ENCODE measurements around the gene CSAD.

CSAD gene

DNA sequence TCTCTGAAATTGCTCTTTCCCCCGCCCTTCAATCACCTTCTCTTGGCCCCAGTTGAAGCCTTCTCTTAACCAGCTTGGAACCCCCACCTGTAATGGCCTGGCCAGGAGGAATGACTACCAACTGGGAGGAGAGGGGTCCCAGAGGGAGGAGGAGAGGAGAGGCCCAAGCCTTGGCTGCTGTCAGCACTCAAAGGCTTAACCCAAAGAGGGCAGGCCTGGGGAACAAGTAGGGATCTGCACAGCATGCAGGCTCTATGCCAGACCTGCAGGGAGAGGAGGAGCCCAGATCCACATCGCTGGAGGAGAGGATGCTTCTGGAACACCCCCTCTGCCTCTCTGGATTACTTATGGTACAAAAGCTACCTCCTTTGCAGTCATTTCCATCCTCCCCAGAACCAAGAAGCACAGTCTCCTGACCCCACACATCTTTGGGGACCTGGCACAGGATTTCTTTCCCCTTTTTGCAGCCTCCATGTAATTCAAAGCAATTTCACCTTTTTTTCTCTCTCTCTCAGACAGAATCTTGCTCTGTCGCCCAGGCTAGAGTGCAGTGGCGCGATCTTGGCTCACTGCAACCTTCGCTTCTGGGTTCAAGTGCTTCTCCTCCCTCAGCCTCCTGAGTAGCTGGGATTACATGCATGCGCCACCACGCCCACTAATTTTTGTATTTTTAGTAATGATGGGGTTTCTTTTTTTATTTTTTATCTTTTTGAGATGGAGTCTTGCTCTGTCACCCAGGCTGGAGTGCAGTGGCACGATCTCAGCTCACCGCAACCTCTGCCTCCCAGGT is 45.1 kb upstream of the CSAD start:
- no peak overlapping the region for H3K4me3 ChIP-seq (ENCODE audit: low read depth, low read length)
- TF ChIP-seq, protein P1, sequence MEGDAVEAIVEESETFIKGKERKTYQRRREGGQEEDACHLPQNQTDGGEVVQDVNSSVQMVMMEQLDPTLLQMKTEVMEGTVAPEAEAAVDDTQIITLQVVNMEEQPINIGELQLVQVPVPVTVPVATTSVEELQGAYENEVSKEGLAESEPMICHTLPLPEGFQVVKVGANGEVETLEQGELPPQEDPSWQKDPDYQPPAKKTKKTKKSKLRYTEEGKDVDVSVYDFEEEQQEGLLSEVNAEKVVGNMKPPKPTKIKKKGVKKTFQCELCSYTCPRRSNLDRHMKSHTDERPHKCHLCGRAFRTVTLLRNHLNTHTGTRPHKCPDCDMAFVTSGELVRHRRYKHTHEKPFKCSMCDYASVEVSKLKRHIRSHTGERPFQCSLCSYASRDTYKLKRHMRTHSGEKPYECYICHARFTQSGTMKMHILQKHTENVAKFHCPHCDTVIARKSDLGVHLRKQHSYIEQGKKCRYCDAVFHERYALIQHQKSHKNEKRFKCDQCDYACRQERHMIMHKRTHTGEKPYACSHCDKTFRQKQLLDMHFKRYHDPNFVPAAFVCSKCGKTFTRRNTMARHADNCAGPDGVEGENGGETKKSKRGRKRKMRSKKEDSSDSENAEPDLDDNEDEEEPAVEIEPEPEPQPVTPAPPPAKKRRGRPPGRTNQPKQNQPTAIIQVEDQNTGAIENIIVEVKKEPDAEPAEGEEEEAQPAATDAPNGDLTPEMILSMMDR (IDR thresholded peaks at IDR 0.05; ENCODE audit: low read depth, low read length, missing control alignments), result no peak
- DNase-seq (ENCODE audit: low read depth), result no peak

DNA sequence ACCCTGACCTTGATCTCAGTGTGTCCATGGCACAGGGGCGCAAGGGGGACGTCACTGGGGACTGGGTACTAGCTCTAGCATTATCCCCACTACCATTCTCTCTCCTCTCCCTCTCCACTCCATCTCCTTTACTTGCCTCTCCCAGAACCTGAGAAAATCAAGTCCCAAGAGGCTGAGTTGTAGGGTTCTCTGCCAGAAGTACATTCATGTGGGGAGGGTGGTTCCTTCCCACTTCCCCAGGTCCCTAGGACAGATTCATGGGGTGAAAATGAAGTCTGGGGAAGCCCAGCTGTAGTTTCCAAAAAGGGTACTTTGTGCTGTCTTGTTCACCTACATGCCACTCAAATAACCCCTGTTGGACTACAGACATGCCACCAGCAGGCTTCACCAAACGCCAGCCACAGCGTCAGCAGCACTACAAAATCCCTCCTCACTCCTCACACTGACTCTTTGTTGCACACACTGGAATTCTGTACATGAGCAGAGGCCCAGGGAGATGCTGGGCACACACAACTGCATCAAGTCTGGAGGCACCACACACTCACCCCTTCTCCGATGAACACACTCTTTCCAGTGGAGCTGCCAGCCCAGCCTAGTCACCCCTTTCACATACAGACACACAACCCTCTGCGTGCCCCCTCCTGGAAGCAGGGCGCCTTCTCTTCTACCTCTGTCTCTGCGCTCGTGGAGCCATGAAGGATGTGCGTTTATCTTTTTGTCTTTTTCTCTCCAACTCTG is 44.3 kb upstream of the CSAD start:
- H3K4me3 ChIP-seq (ENCODE audit: low read depth, low read length), result no peak overlapping the region
- TF ChIP-seq, protein P1 (IDR thresholded peaks at IDR 0.05; ENCODE audit: low read depth, low read length, missing control alignments), result no peak

DNA sequence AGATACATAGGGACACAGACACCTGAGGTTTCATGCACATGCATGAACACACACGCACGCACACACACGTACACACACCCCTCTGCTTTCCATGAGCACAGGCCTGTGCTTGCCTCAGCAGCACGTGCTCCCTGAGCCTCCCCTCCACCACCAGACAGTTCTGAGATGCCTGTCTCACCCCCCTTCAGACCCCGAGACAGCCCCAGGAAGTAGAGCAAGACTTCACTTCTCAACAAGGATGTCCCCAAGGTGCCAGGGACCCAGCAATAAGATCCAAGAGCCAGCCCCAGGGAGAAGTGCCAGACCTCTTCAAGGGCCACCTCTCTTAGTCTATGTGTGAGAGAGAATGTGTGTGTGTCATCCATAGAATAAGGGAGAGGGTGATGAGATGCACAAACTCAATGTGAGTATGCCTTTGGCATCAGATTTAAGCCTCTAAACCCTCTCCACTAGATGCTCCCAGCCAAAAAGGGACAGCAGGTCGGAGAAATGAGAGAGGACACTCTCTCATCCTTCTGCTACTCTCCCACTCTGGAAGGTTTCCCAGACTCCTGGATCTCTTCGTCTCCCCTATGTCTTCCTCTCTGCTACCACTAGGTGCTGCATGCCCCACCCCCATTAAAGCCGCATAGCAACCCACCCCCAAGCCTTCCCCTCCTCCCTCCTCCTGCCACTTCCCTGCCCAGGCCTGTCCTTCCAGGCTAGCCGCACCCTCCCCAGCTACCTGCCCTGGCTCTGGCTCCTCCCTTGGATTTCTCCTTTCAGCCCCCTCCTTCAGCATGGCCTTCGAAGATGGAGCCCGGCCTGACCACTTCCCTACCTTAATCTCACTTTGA is 43.6 kb upstream of the CSAD start:
- no peak for DNase-seq (ENCODE audit: low read depth)
- TF ChIP-seq, protein P1 (IDR thresholded peaks at IDR 0.05; ENCODE audit: low read depth, low read length, missing control alignments), result peak; percentile 9
- no peak overlapping the region for H3K4me3 ChIP-seq (ENCODE audit: low read depth, low read length)

More for the DNA sequence above, 44.3 kb upstream of the CSAD start:
- DNase-seq (ENCODE audit: low read depth), result no peak

DNA sequence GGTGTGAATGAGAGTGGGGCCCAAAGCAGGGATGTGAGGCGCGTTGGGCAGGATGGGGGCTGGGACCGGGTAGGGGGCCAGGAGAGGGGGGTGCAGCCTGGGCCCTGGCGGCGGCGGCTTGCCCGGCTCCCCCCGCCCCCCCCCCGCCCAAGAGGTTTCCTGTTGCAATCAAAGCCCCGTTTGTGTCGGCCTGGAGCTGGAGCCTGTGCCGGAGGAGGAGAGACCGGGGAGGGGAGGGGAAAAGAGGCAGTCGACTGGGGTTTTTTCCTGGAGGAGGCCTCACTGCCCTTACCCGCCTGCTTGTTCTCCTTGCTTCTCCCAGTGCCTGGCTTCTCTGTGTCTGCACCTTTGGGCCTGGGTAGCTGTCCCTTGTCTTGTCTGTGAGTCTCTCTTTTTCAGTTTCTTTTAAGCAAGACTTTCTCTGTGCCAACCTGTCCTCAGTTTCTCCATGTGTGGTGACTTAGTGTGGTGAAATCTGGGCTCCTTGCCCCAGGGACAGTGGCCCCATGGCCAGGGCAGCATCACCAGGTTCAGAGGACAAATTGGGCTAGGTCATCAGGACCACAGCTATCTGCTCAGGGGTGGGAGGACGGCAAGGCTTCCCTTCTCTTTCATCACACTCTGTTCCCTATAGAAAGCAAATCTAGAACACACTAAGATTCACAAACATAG is 42.8 kb upstream of the CSAD start:
- no peak overlapping the region for H3K4me3 ChIP-seq (ENCODE audit: low read depth, low read length)
- no peak for DNase-seq (ENCODE audit: low read depth)
- TF ChIP-seq, protein P1 (IDR thresholded peaks at IDR 0.05; ENCODE audit: low read depth, low read length, missing control alignments), result no peak

DNA sequence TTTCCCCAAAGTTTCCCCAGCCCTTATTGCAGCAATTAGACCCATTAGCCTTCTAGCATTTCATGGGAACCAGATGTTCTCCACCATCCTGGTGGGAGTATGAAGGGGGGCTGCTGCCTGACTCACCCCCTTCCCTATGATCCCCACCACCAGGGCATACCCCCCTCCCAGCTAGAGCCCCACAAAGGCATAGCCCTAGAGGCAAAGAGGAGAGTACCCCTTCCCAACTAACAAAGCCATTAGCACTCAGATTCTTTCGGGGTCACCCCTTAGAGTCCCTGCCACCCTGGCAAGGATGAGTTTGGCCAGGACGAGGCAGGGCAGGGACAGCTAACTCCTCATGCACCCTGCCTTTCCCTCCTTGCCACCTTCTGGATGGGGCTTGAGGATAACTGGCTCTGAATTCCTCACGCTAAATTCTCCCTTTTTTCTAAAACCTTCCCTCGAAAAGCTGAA is 42.1 kb upstream of the CSAD start:
- no peak overlapping the region for H3K4me3 ChIP-seq (ENCODE audit: low read depth, low read length)
- no peak for DNase-seq (ENCODE audit: low read depth)
- TF ChIP-seq, protein P1 (IDR thresholded peaks at IDR 0.05; ENCODE audit: low read depth, low read length, missing control alignments), result no peak

DNA sequence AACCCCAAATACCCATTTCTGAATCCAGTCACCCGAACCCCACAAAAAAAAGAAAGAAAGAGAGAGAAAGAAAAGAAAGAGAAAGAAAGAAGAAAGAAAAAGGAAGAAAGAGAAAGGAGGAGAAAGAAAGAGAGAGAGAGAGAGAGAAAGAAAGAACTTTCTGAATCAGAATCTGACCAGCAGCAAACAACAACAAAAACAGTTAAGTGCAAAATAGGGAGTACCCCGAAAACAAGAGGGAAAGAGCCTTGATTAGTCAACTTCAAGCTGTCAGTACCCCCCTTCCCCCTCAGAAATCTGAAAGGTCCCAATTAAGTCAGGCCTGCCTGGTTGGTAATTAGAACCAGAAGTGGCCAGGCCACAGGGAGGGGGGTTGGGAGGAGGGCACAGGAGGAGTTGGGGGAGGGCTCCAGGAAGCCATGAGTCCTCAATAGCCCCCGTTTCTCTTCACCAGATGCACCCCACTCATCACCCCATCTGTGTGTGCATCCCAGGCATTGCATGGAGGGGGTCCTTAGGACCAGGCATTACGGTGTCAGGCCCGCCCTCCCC is 41.5 kb upstream of the CSAD start:
- DNase-seq (ENCODE audit: low read depth), result no peak
- peak overlapping the region; percentile 62 for H3K4me3 ChIP-seq (ENCODE audit: low read depth, low read length)
- TF ChIP-seq, protein P1 (IDR thresholded peaks at IDR 0.05; ENCODE audit: low read depth, low read length, missing control alignments), result no peak

Data from GM12864 (cell line).